Esophagus squamous epithelium (tissue), 5 donors: ENCODE results near the gene TMEM50B. TPM values are rescaled to one million over a fixed set of nuclear protein-coding genes. Genes with fewer than 3 reads are reported as not detected.

Experiments used
- DNase-seq: peaks from one replicate; lab custom pipeline; 2025; lab: John Stamatoyannopoulos, UW
- H3K27ac ChIP-seq, 4 donors: fragments of 200-600 bp; sonication (generic); one replicate each; pipeline ENCODE4 v1.5.1; 2016 to 2019; ENCODE audit warnings: mild to moderate bottlenecking in 1 of 4
- H3K27me3 ChIP-seq, 4 donors: fragments of 200-600 bp; sonication (generic); 1 replicate in 3 of 4; 2 replicates in 1 of 4; pipeline versions ENCODE4 v1.5.1 to v1.6.0; 2017 to 2021; ENCODE audit warnings: antibody characterized with exemption in 1 of 4
- H3K36me3 ChIP-seq, 3 donors: fragments of 200-600 bp; sonication (generic); one replicate each; pipeline ENCODE4 v1.5.1; 2016 to 2019
- H3K4me1 ChIP-seq, 3 donors: fragments of 200-600 bp; sonication (generic); one replicate each; pipeline ENCODE4 v1.5.1; 2017 to 2019
- H3K4me3 ChIP-seq, 4 donors: fragments of 200-600 bp; sonication (generic); 1 replicate in 3 of 4; 2 replicates in 1 of 4; pipeline ENCODE4 v1.5.1; 2016 to 2019; ENCODE audit warnings: mild to moderate bottlenecking in 2 of 4, moderate library complexity in 1 of 4
- H3K9me3 ChIP-seq, 3 donors: fragments of 200-600 bp; sonication (generic); one replicate each; pipeline ENCODE4 v1.5.1; 2016 to 2019
- POLR2A ChIP-seq, 4 donors: fragments of 450-650 bp; IDR thresholded peaks; one replicate each; pipeline ENCODE4 v1.6.1; 2017; ENCODE audit warnings: antibody characterized with exemption in 4 of 4, mild to moderate bottlenecking in 4 of 4, moderate library complexity in 3 of 4
- WGBS, 2 donors: methylation state at CpG; one replicate each; pipeline ENCODE4 v1.1.5; 2018; 5-methylcytosine and 5-hydroxymethylcytosine counted together
- intact Hi-C: fragments of 100-400 bp; cut with DNase I; formaldehyde crosslinking; loops from one replicate; pipeline ENCODE4 v1.15.0; 2022
- total RNA-seq, 4 donors: library from RNA; depleted of rRNA; stranded (reverse); fragments of >200 nt; gene quantifications; one replicate each; pipeline ENCODE4 v1.1.0, GENCODE V29; 2016
- TF ChIP-seq, protein P1 (sequence below), 6 experiments: fragments of 450-650 bp in 4 of 6; fragments of 200-600 bp in 2 of 6; sonication (generic) in 2 of 6; IDR thresholded peaks; one replicate each; pipeline ENCODE4 v1.5.1; 2016 to 2019; ENCODE audit warnings: antibody characterized with exemption in 6 of 6, mild to moderate bottlenecking in 4 of 6, moderate library complexity in 4 of 6
- donor health status: DM: yes; HTN: yes; CAD: no.

The TMEM50B gene
- total RNA-seq, 4 donors from 2014 or later: 18.3 to 48.1 (median 33.6) TPM

DNA sequence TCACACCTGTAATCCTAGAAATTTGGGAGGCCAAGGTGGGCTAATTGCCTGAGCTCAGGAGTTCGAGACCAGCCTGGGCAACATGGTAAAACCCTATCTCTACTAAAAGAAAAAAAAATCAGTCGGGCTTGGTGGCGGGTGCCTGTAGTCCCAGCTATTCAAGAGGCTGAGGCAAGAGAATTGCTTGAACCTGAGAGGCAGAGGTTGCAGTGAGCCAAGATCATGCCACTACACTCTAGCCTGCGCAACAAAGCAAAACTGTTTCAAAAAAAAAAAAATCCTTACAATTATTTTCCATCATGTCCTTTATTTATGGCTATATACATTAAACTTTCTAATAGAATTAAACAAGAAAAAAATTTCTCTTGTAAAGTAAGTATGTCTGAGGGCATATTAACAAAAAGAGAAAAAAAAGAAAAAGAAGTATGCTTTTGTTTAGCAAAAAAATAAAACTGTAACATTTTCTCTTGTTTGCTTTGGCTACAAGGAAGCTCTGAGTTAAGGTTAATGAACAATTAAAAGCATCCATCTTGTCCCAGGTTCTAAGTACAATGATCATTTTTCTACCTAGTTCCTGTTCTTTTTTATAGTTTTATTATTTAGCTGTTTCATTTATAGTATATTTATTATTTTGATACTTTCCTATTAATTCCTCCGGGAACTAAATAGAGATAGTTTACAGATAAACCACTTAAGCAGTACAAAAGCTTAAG is 18.1 kb downstream of the TMEM50B start:
- Histone ChIP-seq H3K27me3 (no peaks in the 10 kb centered on the region), H3K27ac (no peak overlapping the region), H3K4me1 (no peaks in the 10 kb centered on the region), H3K36me3 (peaks cover 0 to 84% (median 7%) of the 10 kb centered on the region in 3 donors), H3K4me3 (no peak overlapping the region), H3K9me3 (no peaks in the 10 kb centered on the region)
- intact Hi-C loops: no loop called here
- TF ChIP-seq POLR2A (IDR thresholded peaks at IDR 0.05): no peak
- WGBS, 2 donors: 95 to 97% methylated on average over 5 of the region's 5 CpGs
- no peak for DNase-seq

DNA sequence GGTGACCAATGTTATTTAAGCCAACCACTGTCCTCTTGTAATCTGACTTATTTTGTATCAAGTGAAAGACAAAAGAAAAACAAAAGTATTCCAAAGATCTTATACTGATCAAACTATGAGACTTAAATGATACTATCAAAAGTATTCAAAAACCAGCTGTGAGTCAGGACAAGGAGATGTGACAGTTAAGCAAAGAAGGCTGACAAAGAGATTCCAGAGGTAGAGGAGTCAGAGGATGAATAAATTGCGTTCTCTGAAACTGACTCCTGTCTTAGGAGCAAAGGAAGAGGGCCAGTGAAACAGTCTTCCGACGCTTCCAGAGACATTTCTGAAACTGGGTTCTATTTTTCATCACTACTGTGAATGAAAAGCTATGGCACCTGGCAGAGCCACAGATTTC is 20.9 kb downstream of the TMEM50B start:
- intact Hi-C loops: no loop called here
- TF ChIP-seq POLR2A (IDR thresholded peaks at IDR 0.05): no peak
- TF ChIP-seq, protein P1, sequence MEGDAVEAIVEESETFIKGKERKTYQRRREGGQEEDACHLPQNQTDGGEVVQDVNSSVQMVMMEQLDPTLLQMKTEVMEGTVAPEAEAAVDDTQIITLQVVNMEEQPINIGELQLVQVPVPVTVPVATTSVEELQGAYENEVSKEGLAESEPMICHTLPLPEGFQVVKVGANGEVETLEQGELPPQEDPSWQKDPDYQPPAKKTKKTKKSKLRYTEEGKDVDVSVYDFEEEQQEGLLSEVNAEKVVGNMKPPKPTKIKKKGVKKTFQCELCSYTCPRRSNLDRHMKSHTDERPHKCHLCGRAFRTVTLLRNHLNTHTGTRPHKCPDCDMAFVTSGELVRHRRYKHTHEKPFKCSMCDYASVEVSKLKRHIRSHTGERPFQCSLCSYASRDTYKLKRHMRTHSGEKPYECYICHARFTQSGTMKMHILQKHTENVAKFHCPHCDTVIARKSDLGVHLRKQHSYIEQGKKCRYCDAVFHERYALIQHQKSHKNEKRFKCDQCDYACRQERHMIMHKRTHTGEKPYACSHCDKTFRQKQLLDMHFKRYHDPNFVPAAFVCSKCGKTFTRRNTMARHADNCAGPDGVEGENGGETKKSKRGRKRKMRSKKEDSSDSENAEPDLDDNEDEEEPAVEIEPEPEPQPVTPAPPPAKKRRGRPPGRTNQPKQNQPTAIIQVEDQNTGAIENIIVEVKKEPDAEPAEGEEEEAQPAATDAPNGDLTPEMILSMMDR (IDR thresholded peaks at IDR 0.05): no peak

DNA sequence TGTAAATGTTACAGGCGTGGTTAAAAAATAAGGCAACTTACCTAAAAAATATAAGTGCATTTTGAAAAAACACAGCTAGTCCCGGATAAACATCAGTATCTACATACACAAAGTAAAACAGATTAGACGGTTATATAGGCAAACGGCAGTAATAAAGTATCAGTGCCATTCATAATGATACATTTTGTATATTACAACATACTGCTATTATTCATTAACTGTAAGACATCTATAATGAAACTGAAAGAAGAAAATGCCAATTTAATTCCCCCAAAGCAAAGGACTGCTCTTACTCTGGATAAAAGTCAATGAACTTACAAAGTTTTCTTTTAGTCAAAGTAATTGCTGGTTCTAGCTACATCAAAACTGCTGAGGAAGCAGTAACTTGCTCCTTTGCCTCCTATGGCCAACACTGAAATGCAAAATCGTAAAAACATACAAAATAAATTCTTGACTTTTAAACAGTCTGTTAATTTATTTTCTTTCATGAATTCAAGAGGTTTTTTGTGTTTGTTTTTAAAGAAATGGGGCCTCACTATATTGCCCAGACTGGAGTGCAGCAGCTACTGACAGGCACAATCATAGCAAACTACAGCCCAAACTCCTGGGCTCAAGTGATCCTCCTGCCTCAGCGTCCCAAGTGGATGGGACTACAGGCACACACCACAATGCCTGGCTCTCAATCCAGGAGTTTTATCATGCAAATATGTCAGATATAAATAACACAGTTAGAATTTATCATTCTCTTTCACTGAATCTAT is 23.9 kb downstream of the TMEM50B start:
- H3K4me1 ChIP-seq: no peaks in the 10 kb centered on the region
- H3K9me3 ChIP-seq: no peaks in the 10 kb centered on the region
- intact Hi-C loops: no loop called here
- no peak for TF ChIP-seq POLR2A (IDR thresholded peaks at IDR 0.05)
- TF ChIP-seq, protein P1 (IDR thresholded peaks at IDR 0.05): no peak
- no peak for DNase-seq
- no peak overlapping the region for H3K4me3 ChIP-seq
- WGBS, 2 donors: 68 to 79% methylated on average over 6 of the region's 6 CpGs
- peaks cover 0 to 99% (median 8%) of the 10 kb centered on the region in 3 donors for H3K36me3 ChIP-seq
- no peak overlapping the region for H3K27ac ChIP-seq
- H3K27me3 ChIP-seq: no peaks in the 10 kb centered on the region

More for the DNA sequence above, 20.9 kb downstream of the TMEM50B start:
- no peaks in the 10 kb centered on the region for H3K27me3 ChIP-seq
- no peak for DNase-seq
- no peaks in the 10 kb centered on the region for H3K9me3 ChIP-seq
- H3K4me1 ChIP-seq: no peaks in the 10 kb centered on the region
- no peak overlapping the region for H3K27ac ChIP-seq
- whole genome bisulfite sequencing, 2 donors: 77 to 100% methylated on average over 3 of the region's 3 CpGs
- H3K4me3 ChIP-seq: no peak overlapping the region
- peaks cover 0 to 90% (median 8%) of the 10 kb centered on the region in 3 donors for H3K36me3 ChIP-seq

DNA sequence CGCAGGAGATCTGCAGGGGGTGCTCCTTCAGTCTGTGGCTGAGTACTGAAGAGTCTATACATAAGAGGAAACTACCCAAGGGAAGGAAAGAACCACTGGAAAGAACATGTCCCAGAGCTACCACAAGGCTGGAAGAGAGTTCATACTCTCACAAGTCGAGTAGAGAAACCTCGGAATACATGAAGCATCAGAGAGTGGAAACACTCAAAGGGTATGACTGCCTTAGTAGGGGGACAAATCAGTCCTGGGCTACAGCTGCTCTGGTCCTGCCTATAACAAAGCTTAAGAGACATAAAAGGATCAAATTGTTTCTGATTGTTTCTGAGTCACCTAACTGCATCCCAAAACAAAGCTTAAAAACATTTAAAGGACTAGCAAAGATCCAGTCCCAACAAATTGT is 27.4 kb downstream of the TMEM50B start:
- intact Hi-C loops: no loop called here
- H3K27me3 ChIP-seq: no peaks in the 10 kb centered on the region
- no peak overlapping the region for H3K27ac ChIP-seq
- H3K4me3 ChIP-seq: no peak overlapping the region
- 89 to 92% methylated on average over 3 of the region's 3 CpGs for WGBS, 2 donors
- TF ChIP-seq, protein P1 (IDR thresholded peaks at IDR 0.05): no peak
- TF ChIP-seq POLR2A (IDR thresholded peaks at IDR 0.05): no peak
- no peak for DNase-seq
- peaks cover 5 to 91% (median 13%) of the 10 kb centered on the region in 3 donors for H3K36me3 ChIP-seq
- H3K9me3 ChIP-seq: no peaks in the 10 kb centered on the region
- no peaks in the 10 kb centered on the region for H3K4me1 ChIP-seq

DNA sequence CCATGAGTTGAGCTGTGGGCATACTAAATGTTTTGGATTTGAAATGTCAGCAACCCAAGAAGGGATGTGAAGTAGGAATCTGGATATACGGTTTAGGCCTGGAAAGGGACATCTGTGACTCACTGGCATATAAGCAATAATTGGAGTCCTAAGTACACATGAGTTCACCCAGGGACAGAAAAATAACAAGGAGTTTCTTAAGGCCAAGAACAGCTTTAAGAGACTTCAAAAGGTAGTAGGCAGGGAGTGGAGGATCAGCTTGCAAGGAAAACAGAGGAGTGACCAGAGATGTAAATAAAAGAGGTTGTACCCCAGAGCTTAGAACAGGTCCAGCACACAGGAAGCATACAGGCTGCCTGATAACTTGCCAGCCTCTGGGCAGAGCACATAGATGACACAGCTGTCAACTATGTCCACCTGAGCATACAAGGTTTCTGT is 28.1 kb downstream of the TMEM50B start:
- Histone ChIP-seq H3K27ac (no peak overlapping the region), H3K4me1 (no peaks in the 10 kb centered on the region), H3K9me3 (no peaks in the 10 kb centered on the region), H3K27me3 (no peaks in the 10 kb centered on the region), H3K36me3 (peaks cover 5 to 91% (median 6%) of the 10 kb centered on the region in 3 donors), H3K4me3 (no peak overlapping the region)
- no peak for DNase-seq
- 59 to 67% methylated on average over 1 of the region's 1 CpG for WGBS, 2 donors
- TF ChIP-seq, protein P1 (IDR thresholded peaks at IDR 0.05): no peak
- TF ChIP-seq POLR2A (IDR thresholded peaks at IDR 0.05): no peak
- intact Hi-C loops: no loop called here
